ENCODE results near the gene IGFBP6.

IGFBP6 gene

DNA sequence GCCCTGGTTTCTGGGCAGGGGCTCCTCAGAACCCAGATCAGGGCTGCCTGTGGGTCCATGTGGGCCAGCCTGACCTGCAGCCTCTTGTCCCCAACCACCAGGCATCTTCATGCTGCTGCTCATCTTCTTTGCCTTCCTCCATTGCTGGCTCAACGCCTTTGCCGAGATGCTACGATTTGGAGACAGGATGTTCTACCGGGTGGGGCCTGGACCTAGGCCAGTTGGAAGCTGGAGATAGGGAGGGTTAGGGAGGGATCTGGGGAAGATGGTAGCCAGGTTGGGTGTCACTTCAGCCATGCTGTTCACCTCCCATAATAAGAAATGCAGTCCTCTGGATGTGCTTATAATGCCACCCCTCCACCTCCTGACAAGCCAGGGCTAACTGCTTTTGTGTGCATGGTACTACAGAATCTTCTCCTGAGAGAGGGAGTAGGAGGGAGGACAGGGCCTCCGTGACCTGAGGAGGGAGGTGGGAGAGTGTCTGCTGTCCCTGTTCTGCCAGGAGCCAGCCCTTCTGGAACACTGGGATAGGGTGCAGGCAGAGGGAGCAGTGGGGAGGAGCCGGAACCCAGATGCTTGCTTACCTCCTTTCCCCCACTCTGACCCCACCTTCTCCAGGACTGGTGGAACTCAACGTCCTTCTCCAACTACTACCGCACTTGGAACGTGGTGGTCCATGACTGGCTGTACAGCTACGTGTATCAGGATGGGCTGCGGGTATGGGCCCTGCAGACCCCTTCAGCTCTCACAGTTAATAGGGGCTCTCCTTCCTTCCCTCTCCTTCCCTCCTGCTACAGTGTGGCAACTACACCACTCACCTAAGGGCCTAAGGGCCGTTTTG is 23.4 kb downstream of the IGFBP6 start:
- no peak for DNase-seq (ENCODE audit: low spot score)

DNA sequence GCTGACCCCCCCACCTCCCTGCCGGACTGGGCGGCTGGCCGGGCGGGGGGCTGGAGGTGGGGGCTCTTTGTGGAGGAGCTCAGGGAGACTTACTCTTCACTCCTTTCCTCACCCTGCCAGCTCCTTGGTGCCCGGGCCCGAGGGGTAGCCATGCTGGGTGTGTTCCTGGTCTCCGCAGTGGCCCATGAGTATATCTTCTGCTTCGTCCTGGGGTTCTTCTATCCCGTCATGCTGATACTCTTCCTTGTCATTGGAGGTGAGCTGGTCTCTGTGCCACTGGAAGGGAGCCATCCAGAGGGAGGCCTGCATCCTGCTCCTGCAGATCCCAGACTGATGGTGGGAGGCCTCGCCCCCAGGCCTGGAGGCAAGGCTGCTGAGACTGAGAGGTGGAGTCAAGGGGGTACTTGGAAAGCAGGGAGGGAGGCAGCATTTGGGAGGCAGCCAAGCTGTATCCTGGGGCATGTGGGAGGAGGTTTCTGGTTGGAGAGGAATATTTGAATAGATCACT is 25.5 kb downstream of the IGFBP6 start:
- DNase-seq (ENCODE audit: low spot score): no peak

- DNase-seq (ENCODE audit: low spot score): peak; percentile 84
Measured at GRCh38 chr12:53123578-53124351, 26.3 kb downstream of the IGFBP6 start.

GRCh38 chr12:53124352-53124723 is 26.9 kb downstream of the IGFBP6 start:
- no peak for DNase-seq (ENCODE audit: low spot score)

GRCh38 chr12:53127169-53127568 is 29.7 kb downstream of the IGFBP6 start:
- DNase-seq (ENCODE audit: low spot score): no peak

- no peak for DNase-seq (ENCODE audit: low spot score)
Measured at GRCh38 chr12:53128780-53129569, 31.5 kb downstream of the IGFBP6 start.

DNA sequence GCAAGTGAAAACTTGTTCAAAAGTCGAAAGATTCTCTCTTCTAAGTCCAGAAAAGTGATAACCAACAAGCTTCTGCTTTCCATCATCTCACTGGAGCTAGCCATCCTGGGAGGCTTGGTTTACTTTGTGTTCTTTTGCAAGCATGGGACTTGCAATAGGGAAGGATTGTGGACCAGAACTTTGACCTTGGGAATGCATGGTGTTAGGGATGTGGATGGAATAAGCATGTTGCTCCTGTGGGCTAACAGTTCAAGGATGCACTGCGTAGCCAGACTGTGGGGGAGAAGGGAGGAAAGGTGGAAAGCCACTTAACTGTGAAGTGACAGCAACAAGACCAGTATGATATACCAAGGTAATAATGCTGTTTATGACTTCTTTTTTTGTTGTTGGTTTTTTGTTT is 34.4 kb downstream of the IGFBP6 start:
- DNase-seq (ENCODE audit: low spot score): no peak

DNA sequence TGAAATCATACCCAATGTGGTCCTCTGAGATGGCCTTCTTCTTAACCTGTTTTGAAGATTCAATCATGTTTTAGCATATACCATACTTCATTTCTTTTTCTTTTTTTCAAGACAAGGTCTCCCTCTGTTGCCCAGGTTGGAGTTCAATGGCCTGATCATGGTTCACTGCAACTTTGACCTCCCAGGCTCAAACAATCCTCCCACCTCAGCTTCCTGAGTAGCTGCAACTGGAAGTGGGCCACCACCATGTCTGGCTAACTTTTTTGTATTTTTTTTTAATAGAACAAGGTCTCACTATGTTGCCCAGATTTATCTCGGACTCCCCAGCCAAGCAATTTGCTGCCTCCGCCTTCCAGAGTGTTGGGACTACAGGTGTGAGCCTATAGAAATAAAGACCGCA is 36.3 kb downstream of the IGFBP6 start:
- DNase-seq (ENCODE audit: low spot score): no peak

DNA sequence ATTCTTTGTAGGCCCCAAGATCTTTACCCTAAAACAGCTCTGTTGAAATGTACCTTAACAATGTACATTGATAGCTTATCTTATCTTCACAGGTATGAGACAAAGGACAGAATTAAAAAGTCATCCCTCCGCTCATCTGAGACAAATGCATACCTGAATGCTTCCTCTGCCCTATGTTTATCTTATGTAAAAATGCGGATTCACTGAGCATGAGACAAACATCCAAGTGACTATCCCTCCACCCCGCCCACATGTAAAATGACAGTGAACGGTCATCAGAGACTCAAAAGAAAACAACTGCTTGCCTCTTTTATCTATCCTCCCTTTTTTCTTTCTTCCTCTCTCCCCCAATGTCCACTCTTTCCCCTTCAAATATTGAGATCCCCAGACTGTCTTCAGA is 45.9 kb downstream of the IGFBP6 start:
- DNase-seq (ENCODE audit: low spot score): no peak

GRCh38 chr12:53145383-53146260 is 48.2 kb downstream of the IGFBP6 start:
- no peak for DNase-seq (ENCODE audit: low spot score)

GRCh38 chr12:53147181-53147580 is 49.7 kb downstream of the IGFBP6 start:
- no peak for DNase-seq (ENCODE audit: low spot score)

DNA sequence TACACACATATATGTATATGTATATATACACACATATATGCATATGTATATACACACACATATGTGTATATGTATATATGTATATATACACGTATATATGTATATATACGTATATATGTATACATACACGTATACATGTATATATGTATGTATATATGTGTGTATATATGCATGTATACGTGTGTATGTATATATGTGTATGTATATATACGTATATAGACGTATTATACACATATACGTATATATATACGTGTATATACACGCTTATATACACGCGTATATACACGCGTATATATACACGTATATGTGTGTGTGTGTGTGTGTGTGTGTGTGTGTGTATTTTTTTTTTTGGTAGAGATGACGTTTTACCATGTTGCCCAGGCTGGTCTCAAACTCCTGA is 50.2 kb downstream of the IGFBP6 start:
- no peak for DNase-seq (ENCODE audit: low spot score)

DNA sequence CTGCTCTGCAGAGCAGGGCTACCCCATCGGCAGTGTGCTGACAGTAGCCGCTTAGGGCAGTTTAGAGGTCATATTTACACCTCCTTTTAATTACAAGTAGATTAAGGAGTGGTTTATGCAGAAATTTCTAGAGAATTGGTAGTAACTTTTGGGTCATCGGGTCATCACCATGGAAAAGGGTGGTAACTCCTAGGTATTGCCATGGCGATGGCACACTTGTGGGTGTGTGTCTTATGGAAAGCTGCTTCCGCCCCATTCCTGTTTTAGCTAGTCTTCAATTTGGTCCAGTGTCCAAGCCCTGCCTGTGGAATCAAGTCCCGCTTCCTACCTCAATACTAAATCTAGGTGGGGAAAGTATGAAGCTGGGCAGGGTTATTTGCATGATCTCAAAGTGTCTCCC is 53.6 kb downstream of the IGFBP6 start:
- DNase-seq (ENCODE audit: low spot score): no peak
